Gastrocnemius medialis (tissue), 4 donors: ENCODE data around the gene RPS15. TPM values are rescaled to one million over a fixed set of nuclear protein-coding genes. Genes with fewer than 3 reads are reported as not detected.

Source experiments
- ATAC-seq, 2 donors: fragments of 150-250 bp; one replicate each; pipeline ENCODE4 v1.9.1; 2016
- DNase-seq, 2 donors: peaks; one replicate each; pipeline ENCODE4 v3.0.0-alpha.2; 2019
- H3K27ac ChIP-seq, 4 donors: fragments of 200-600 bp; sonication (generic); 1 replicate in 1 of 4; 2 replicates in 3 of 4; pipeline ENCODE4 v1.5.1; 2016 to 2018; ENCODE audit warnings: mild to moderate bottlenecking in 2 of 4, moderate library complexity in 1 of 4
- H3K27me3 ChIP-seq, 3 donors: fragments of 200-600 bp; sonication (generic) in 2 of 3; 1 replicate in 1 of 3; 2 replicates in 2 of 3; pipeline versions ENCODE4 v1.5.1 to v1.6.0; 2016 to 2019; ENCODE audit warnings: mild to moderate bottlenecking in 1 of 3, moderate library complexity in 1 of 3
- H3K36me3 ChIP-seq, 2 donors: fragments of 200-600 bp; sonication (generic) in 1 of 2; one replicate each; pipeline ENCODE4 v1.5.1; 2017 to 2018
- H3K4me1 ChIP-seq, 2 donors: fragments of 200-600 bp; sonication (generic) in 1 of 2; one replicate each; pipeline ENCODE4 v1.5.1; 2016 to 2017; ENCODE audit warnings: mild to moderate bottlenecking in 2 of 2
- H3K4me3 ChIP-seq, 4 donors: fragments of 200-600 bp; sonication (generic) in 3 of 4; 1 replicate in 1 of 4; 2 replicates in 3 of 4; pipeline ENCODE4 v1.5.1; 2016 to 2019; ENCODE audit warnings: mild to moderate bottlenecking in 2 of 4
- H3K9me3 ChIP-seq, 3 donors: fragments of 200-600 bp; sonication (generic) in 2 of 3; 1 replicate in 1 of 3; 2 replicates in 2 of 3; pipeline ENCODE4 v1.5.1; 2016 to 2019
- CTCF ChIP-seq, 5 experiments: fragments of 450-650 bp in 3 of 5; fragments of 200-600 bp in 2 of 5; sonication (generic) in 2 of 5; IDR thresholded peaks in 4 of 5; conservative IDR thresholded peaks in 1 of 5; 1 replicate in 4 of 5; 2 replicates in 1 of 5; pipeline ENCODE4 v1.5.1; 2016 to 2019; ENCODE audit warnings: antibody characterized with exemption in 5 of 5, mild to moderate bottlenecking in 3 of 5, moderate library complexity in 3 of 5
- POLR2A ChIP-seq, 2 donors: fragments of 450-650 bp; IDR thresholded peaks; one replicate each; pipeline ENCODE4 v1.6.1; 2017; ENCODE audit warnings: antibody characterized with exemption in 2 of 2, mild to moderate bottlenecking in 2 of 2, moderate library complexity in 2 of 2
- in situ Hi-C, 4 donors: fragments of 200-750 bp; cut with MboI; loops; one replicate each; pipeline versions ENCODE4 v1.15.0 to v1.8.0; 2017; ENCODE audit warnings: low sequenced_read_pairs in 4 of 4
- intact Hi-C: fragments of 100-400 bp; cut with DNase I; formaldehyde crosslinking; loops from one replicate; pipeline ENCODE4 v1.15.1; 2023; ENCODE audit warnings: low total_unique reads
- total RNA-seq, 4 donors: library from RNA; depleted of rRNA; stranded (reverse); fragments of >200 nt; gene quantifications; one replicate each; pipeline versions ENCODE4 v1.1.0 to v1.2.3, GENCODE V29; 2016

Gene RPS15
- total RNA-seq, 4 donors from 2014 or later, result 2,323 to 3,835 (median 2,607) TPM

DNA sequence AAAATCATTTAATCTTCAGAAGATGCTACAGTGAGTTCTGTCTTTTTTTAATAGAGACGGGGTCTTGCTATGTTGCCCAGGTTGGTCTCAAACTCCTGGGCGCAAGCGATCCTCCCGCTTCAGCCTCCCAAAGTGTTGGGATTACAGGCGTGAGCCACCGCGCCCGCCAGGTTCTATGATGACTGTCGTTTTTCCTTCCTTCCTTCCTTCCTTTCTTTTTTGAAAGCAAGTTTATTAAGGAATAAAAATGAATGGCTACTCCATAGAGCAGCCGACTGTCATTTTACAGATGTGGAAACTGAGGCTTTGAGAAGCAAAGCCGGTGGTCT lies 36.3 kb upstream of the RPS15 start:
- Histone ChIP-seq H3K9me3 (no peaks in the 10 kb centered on the region), H3K4me3 (peak overlapping the region in 3 of 4 donors; percentile 62 to 90 (median 64)), H3K4me1 (peaks cover 7 to 9% of the 10 kb centered on the region in 2 donors), H3K27me3 (no peaks in the 10 kb centered on the region), H3K27ac (peak overlapping the region; percentile 88 to 99 (median 91)), H3K36me3 (no peaks in the 10 kb centered on the region)
- intact Hi-C loops, result loop anchor here (2.0 to 5.0 kb wide), 3 partner anchors 19 to 125 kb away; partner anchors contain the start of genes FAM174C and NDUFS7
- TF ChIP-seq CTCF (IDR thresholded peaks at IDR 0.05 in 4 of 5, conservative IDR thresholded peaks at IDR 0.05 in 1 of 5), result no peak
- TF ChIP-seq POLR2A (IDR thresholded peaks at IDR 0.05), result no peak
- no peak for ATAC-seq
- no peak for DNase-seq
- in situ Hi-C loops, result no loop called here

- ATAC-seq (no peak), DNase-seq (no peak)
- Histone ChIP-seq H3K27ac (peak overlapping the region in 3 of 4 donors; percentile 26 to 99 (median 91)), H3K4me3 (no peak overlapping the region), H3K9me3 (no peaks in the 10 kb centered on the region), H3K27me3 (no peaks in the 10 kb centered on the region), H3K36me3 (no peaks in the 10 kb centered on the region), H3K4me1 (peaks cover 3 to 9% of the 10 kb centered on the region in 2 donors)
- intact Hi-C loops, result loop anchor here (5.0 kb wide), 2 partner anchors 50 to 125 kb away; partner anchors contain the start of gene FAM174C
- TF ChIP-seq POLR2A (IDR thresholded peaks at IDR 0.05), result no peak
- no peak for TF ChIP-seq CTCF (IDR thresholded peaks at IDR 0.05 in 4 of 5, conservative IDR thresholded peaks at IDR 0.05 in 1 of 5)
- in situ Hi-C loops, result no loop called here
These were observed 35.7 kb upstream of the RPS15 start for GRCh38 chr19:1402411-1403070.

DNA sequence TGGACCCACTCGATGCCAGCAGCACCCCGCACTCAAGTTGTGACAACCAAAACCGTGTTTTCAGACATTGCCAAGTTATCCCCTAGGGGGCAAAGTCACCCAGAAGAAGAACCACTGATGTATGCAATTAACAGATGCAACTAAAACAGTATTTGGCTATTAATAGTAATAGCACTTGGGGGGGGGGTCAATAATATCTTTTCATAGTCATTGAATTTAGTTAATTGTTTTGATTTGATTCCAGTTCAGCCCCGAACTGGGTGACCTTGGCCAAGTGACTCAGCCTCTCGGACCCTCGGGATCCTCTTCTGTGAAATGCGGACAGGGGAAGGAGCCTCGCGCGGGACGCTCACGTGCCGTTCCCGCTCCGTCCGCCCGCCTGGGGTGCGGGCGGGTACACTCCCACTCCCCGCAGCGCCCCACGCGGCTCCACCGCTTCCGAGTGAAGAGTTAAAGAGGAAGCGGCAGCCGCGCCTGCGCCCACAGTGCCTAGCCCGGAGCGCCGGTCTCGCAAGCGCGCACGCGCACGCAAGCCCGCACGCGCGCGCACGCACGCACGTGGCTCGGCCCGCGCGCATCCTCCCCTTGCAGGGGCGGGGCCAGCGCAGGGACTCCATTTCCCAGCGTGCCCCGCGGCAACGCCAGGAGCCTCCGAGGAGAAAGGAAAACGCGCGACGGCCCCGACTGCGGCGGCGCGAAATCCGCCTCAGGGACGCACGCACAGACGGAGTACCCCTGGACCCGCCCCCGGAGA lies 31.2 kb upstream of the RPS15 start:
- intact Hi-C loops, result loop anchor here (1.0 kb wide), 2 partner anchors 24 to 31 kb away; partner anchors contain the start of genes NDUFS7 and RPS15
- in situ Hi-C loops, result no loop called here
- TF ChIP-seq CTCF (IDR thresholded peaks at IDR 0.05 in 4 of 5, conservative IDR thresholded peaks at IDR 0.05 in 1 of 5), result peak in 4 of 5 experiments; percentile 24 to 46 (median 34)
- TF ChIP-seq POLR2A (IDR thresholded peaks at IDR 0.05), result peak in 1 of 2 donors; percentile 24
- Histone ChIP-seq H3K36me3 (no peaks in the 10 kb centered on the region), H3K27ac (peak overlapping the region; percentile 90 to 95 (median 92)), H3K4me1 (peaks cover 32 to 33% of the 10 kb centered on the region in 2 donors), H3K4me3 (peak overlapping the region; percentile 59 to 75 (median 70)), H3K27me3 (no peaks in the 10 kb centered on the region), H3K9me3 (no peaks in the 10 kb centered on the region)
- peak; percentile 76 to 84 for ATAC-seq
- DNase-seq, result peak; percentile 97 to 99

GRCh38 chr19:1407528-1408299 lies 30.5 kb upstream of the RPS15 start, which contains the start of gene DAZAP1:
TSS of gene DAZAP1 (plus strand) at chr19:1407586. CDS start at chr19:1407774, 188 bp downstream.
- H3K4me3 ChIP-seq, result peak within 1 kb of the TSS; percentile 75 to 95 (median 85)
- peaks cover 40% of the 10 kb centered on the region in 2 donors for H3K4me1 ChIP-seq
- ATAC-seq, result peak in 1 of 2 donors; percentile 7
- no peaks in the 10 kb centered on the region for H3K9me3 ChIP-seq
- intact Hi-C loops (loop anchor here (1.0 kb wide), 2 partner anchors 24 to 31 kb away; partner anchors contain the start of genes NDUFS7 and RPS15), in situ Hi-C loops (no loop called here)
- no peaks in the 10 kb centered on the region for H3K27me3 ChIP-seq
- peak within 1 kb of the TSS; percentile 92 to 98 (median 94) for H3K27ac ChIP-seq
- H3K36me3 ChIP-seq, result no peaks in the 10 kb centered on the region
- no peak for DNase-seq
- TF ChIP-seq POLR2A (IDR thresholded peaks at IDR 0.05) (peak; percentile 78 to 82), CTCF (IDR thresholded peaks at IDR 0.05 in 4 of 5, conservative IDR thresholded peaks at IDR 0.05 in 1 of 5) (no peak)
